Left ventricle myocardium inferior (tissue), 1 donor: ENCODE results near the gene HLF. TPM values are rescaled to one million over a fixed set of nuclear protein-coding genes. Genes with fewer than 3 reads are reported as not detected.
A peak's percentile ranks its signal among the peaks of the same experiment; 100 is the strongest.

ENCODE experiments used
- DNase-seq: peaks from one replicate; pipeline ENCODE4 v3.0.0-alpha.2; 2020
- H3K27ac ChIP-seq: fragments of 200-600 bp; replicated peaks from 2 replicates; pipeline ENCODE4 v1.8.0; 2021
- H3K27me3 ChIP-seq: fragments of 200-600 bp; 2 replicates; pipeline ENCODE4 v1.8.0; 2021; ENCODE audit warnings: low read depth
- H3K36me3 ChIP-seq: fragments of 200-600 bp; 2 replicates; pipeline ENCODE4 v1.8.0; 2021
- H3K4me1 ChIP-seq: fragments of 200-600 bp; 2 replicates; pipeline ENCODE4 v1.8.0; 2021
- H3K4me3 ChIP-seq: fragments of 200-600 bp; 2 replicates; pipeline ENCODE4 v1.8.0; 2021; ENCODE audit warnings: mild to moderate bottlenecking, moderate library complexity
- H3K9me3 ChIP-seq: fragments of 200-600 bp; replicated peaks from 2 replicates; pipeline ENCODE4 v1.8.0; 2021
- intact Hi-C: fragments of 100-400 bp; cut with micrococcal nuclease; formaldehyde crosslinking; loops from one replicate; pipeline ENCODE4 v1.11.0; 2022
- total RNA-seq: library from RNA; stranded (reverse); fragmentation: NEBNext Ultra II Directional; extraction: Animal tissue kit (Norgen Biotek cat#: 25700); gene quantifications from one replicate; pipeline ENCODE4 v1.2.1, GENCODE V29; 2021
- TF ChIP-seq, protein P1 (sequence below): fragments of 200-600 bp; IDR thresholded peaks from 2 replicates; pipeline ENCODE4 v1.8.0; 2021; ENCODE audit warnings: antibody characterized with exemption, mild to moderate bottlenecking, borderline replicate concordance
- donor health status: DM: no; HTN: yes; CAD: no; lungs with severe emphysema.

Gene HLF
- total RNA-seq, 1 donor from 2014 or later: 22.6 TPM

DNA sequence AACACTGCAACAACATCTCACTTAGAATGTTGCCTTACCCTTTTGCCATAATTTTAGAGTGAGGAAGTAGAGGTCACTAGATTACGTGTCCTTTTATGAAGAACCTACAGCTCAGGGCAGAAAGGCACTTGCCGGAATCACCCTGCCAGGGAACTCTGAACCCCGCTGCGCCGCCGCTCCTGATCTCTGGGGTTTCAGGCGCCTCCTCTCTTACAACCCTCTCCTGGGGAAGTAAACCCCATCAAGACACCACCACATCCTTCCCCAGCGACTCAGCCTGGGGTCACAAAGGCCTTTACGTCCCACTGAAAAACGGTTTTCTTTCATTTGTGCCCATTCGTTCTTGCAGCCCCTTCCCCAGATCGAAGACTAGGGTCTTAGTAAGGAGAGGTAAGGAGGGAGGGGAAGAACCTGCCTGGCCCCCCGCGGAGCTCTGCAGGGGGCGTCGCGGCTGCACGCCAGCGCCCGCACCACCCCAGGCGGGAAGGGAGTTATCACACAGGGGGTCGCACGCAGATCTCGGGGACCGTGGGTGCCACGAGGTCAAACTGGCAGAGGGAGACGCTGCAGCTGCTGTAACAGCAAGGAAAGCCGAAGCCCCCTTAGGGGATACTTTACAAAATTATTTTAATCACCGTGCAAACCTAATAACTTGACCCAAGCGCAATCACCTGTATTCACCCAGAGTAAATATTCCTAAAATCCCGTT, 1.0 kb upstream of the HLF start:
- TF ChIP-seq, protein P1, sequence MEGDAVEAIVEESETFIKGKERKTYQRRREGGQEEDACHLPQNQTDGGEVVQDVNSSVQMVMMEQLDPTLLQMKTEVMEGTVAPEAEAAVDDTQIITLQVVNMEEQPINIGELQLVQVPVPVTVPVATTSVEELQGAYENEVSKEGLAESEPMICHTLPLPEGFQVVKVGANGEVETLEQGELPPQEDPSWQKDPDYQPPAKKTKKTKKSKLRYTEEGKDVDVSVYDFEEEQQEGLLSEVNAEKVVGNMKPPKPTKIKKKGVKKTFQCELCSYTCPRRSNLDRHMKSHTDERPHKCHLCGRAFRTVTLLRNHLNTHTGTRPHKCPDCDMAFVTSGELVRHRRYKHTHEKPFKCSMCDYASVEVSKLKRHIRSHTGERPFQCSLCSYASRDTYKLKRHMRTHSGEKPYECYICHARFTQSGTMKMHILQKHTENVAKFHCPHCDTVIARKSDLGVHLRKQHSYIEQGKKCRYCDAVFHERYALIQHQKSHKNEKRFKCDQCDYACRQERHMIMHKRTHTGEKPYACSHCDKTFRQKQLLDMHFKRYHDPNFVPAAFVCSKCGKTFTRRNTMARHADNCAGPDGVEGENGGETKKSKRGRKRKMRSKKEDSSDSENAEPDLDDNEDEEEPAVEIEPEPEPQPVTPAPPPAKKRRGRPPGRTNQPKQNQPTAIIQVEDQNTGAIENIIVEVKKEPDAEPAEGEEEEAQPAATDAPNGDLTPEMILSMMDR: no peak
- no peaks in the 10 kb centered on the region for H3K9me3 ChIP-seq
- H3K27me3 ChIP-seq: peaks cover 45% of the 10 kb centered on the region
- H3K36me3 ChIP-seq: no peaks in the 10 kb centered on the region
- peak overlapping the region; percentile 73 for H3K4me3 ChIP-seq
- no peak overlapping the region for H3K27ac ChIP-seq
- no peak for DNase-seq
- intact Hi-C loops: loop anchor here (5.0 kb wide), 1 partner anchor 34 kb away; no protein-coding TSS in a partner anchor
- H3K4me1 ChIP-seq: peaks cover 52% of the 10 kb centered on the region

DNA sequence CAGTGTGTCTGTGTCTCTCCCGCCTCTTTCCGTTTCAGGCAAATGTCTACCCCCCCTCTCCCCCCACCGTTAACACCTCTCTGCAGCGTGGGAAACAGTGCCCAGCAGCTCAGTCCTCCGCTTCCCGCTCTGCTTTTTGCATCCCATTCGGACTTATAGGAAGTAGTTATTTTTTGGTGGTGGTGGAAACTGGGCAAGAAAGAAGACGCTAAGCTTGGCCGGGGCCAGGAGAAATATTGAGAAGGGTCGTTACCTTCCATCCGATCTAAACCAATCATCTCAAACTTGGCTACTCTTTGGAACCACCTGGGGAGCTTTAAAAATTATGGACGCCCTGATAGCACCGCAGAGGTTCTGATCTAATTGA, 499 bp upstream of the HLF start:
- no peak for DNase-seq
- no peaks in the 10 kb centered on the region for H3K36me3 ChIP-seq
- H3K27ac ChIP-seq: no peak overlapping the region
- peaks cover 43% of the 10 kb centered on the region for H3K27me3 ChIP-seq
- no peaks in the 10 kb centered on the region for H3K9me3 ChIP-seq
- intact Hi-C loops: loop anchor here (5.0 kb wide), 1 partner anchor 33 kb away; no protein-coding TSS in a partner anchor
- peak overlapping the region; percentile 73 for H3K4me3 ChIP-seq
- H3K4me1 ChIP-seq: peaks cover 57% of the 10 kb centered on the region
- TF ChIP-seq, protein P1: no peak

DNA sequence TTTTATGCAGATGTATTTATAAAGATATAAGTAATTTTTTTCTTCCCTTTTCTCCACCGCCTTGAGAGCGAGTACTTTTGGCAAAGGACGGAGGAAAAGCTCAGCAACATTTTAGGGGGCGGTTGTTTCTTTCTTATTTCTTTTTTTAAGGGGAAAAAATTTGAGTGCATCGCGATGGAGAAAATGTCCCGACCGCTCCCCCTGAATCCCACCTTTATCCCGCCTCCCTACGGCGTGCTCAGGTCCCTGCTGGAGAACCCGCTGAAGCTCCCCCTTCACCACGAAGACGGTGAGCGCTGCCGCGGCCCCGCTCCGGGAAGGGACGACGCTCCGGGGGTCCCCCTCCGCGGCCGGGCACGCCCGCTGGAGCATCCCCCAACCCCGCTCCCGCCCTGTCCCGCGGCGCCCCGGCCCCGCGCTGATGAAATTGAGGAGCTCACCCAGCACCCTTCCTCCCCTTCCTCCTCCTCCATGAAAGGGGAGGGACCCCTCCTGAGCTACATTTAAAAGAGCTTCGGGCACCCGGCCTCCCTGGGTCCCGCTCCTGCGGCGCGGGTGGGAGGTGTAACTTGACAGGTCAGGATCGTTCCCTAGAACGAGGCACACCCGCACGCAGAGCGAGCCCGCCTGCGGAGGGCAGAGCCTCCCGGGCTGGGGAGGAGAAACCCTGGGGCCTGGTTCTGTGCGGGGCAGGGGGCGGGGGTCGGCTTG, 706 bp downstream of the HLF start:
- Histone ChIP-seq H3K27me3 (peaks cover 37% of the 10 kb centered on the region), H3K36me3 (no peaks in the 10 kb centered on the region), H3K27ac (peak overlapping the region; percentile 86), H3K4me1 (peaks cover 62% of the 10 kb centered on the region), H3K4me3 (peak overlapping the region; percentile 73), H3K9me3 (no peaks in the 10 kb centered on the region)
- intact Hi-C loops: no loop called here
- DNase-seq: no peak
- TF ChIP-seq, protein P1: no peak

DNA sequence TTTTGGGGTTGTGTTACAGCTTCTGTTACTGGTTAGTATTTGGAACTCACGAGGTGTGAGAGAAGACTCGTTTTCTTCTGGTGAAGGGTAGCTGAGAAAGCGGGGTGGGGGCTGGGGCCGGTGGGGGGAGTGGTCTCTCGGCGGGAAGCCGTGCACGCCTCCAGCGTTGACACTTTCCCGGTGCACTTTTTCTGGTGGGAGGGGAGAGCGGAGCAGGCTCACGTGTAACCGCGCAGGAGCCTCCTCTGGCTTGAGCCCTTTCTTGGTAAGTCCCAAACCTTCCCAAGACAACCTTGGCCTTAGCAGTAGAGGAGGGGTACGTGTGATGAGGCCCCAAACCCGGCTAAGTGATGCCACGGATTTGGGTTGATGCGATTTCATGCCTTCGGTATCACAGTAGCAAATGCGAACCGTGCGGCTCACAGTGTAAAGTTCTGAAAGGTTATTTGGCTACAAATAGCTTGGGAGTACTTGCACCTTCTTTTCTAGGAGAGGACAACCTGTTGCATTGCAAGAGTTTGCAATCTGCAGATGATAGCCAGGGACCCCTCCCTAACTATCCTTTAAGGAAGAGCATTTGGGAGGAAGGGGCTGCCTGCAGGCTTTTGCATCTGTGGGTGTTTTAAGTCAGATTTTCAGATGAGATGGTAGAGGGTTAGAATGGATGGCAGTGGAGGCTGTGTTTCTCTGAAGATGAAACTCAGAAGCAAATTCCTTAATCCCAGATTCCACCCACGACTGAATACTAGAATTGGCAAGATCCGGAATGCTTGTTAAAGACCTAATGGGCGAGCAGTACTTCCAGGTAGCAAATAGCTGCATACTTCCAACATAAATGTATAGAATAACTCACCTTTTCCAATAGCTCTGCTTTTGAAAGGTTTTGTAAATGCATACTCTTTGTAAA, 1.5 kb downstream of the HLF start:
- TF ChIP-seq, protein P1: no peak
- intact Hi-C loops: no loop called here
- H3K4me3 ChIP-seq: peak overlapping the region; percentile 73
- peak overlapping the region; percentile 86 for H3K27ac ChIP-seq
- peaks cover 62% of the 10 kb centered on the region for H3K4me1 ChIP-seq
- H3K9me3 ChIP-seq: no peaks in the 10 kb centered on the region
- peaks cover 28% of the 10 kb centered on the region for H3K27me3 ChIP-seq
- H3K36me3 ChIP-seq: peaks cover 7% of the 10 kb centered on the region
- no peak for DNase-seq
